ENCODE measurements around the gene PTPRN. TPM values are rescaled to one million over a fixed set of nuclear protein-coding genes. Genes with fewer than 3 reads are reported as not detected.
"Not testable (repeated sequence)": the region's sequence is repeated elsewhere in the genome, so short reads cannot be mapped to it uniquely, and the experiment has no call there.

Gene PTPRN
- polyA plus RNA-seq, 12 donors, result 0.17 to 0.44 (median 0.22) TPM; not detected in 6

GRCh38 chr2:219287580-219288265, 21.5 kb downstream of the PTPRN start:
- no peak for DNase-seq

- not testable (repeated sequence) for DNase-seq
Measured at GRCh38 chr2:219287116-219287440, 22.1 kb downstream of the PTPRN start.

- no peak for DNase-seq
Measured at GRCh38 chr2:219286436-219287115, 22.6 kb downstream of the PTPRN start.

- peak; percentile 65 for DNase-seq
Measured at GRCh38 chr2:219285894-219286425, 23.2 kb downstream of the PTPRN start.

GRCh38 chr2:219285373-219285735, 23.8 kb downstream of the PTPRN start:
- no peak for DNase-seq

- DNase-seq, result no peak
Measured at GRCh38 chr2:219284501-219285372, 24.5 kb downstream of the PTPRN start.

- DNase-seq, result no peak
Measured at GRCh38 chr2:219282943-219283581, 26.1 kb downstream of the PTPRN start.

- no peak for DNase-seq
Measured at GRCh38 chr2:219282375-219282774, 26.8 kb downstream of the PTPRN start.

GRCh38 chr2:219281588-219281987, 27.6 kb downstream of the PTPRN start:
- no peak for DNase-seq

GRCh38 chr2:219280651-219281050, 28.6 kb downstream of the PTPRN start:
- DNase-seq, result no peak

- no peak for DNase-seq
Measured at GRCh38 chr2:219279916-219280516, 29.2 kb downstream of the PTPRN start.

GRCh38 chr2:219279151-219279915, 29.9 kb downstream of the PTPRN start, which contains the start of gene DNAJB2:
DNAJB2 (plus strand) TSS chr2:219279366; CDS start chr2:219279834, 468 bp downstream.
- DNase-seq, result peak; percentile 99

GRCh38 chr2:219278655-219279150, 30.5 kb downstream of the PTPRN start:
- DNase-seq, result no peak

GRCh38 chr2:219277703-219278654, 31.2 kb downstream of the PTPRN start:
- peak; percentile 81 for DNase-seq

GRCh38 chr2:219274361-219274921, 34.8 kb downstream of the PTPRN start:
- no peak for DNase-seq

- no peak for DNase-seq
Measured at GRCh38 chr2:219273937-219274336, 35.3 kb downstream of the PTPRN start.

GRCh38 chr2:219272995-219273394, 36.2 kb downstream of the PTPRN start:
- DNase-seq, result no peak

GRCh38 chr2:219272356-219272755, 36.8 kb downstream of the PTPRN start:
- DNase-seq, result no peak

GRCh38 chr2:219271021-219271420, 38.2 kb downstream of the PTPRN start:
- DNase-seq, result no peak
